NCI-H345 (cell line): ENCODE measurements around the gene PTGFRN.
A peak's percentile ranks its signal among the peaks of the same experiment; 100 is the strongest.

ENCODE experiments used
- DNase-seq: peaks from one replicate; lab custom pipeline; 2025; lab: John Stamatoyannopoulos, UW

The PTGFRN gene

GRCh38 chr1:117001254-117001927 lies 91.7 kb downstream of the PTGFRN start, which contains the start of gene CD101:
TSS of gene CD101 (plus strand) at chr1:117001760. CDS start at chr1:117001818, 58 bp downstream.
- no peak for DNase-seq

GRCh38 chr1:117003223-117003875 lies 93.6 kb downstream of the PTGFRN start:
- DNase-seq = no peak

- DNase-seq = no peak
Measured at GRCh38 chr1:117007719-117008013, 98.0 kb downstream of the PTGFRN start.

GRCh38 chr1:117008656-117009055 lies 98.9 kb downstream of the PTGFRN start:
- no peak for DNase-seq

GRCh38 chr1:117009132-117009531 lies 99.4 kb downstream of the PTGFRN start:
- no peak for DNase-seq

GRCh38 chr1:117010310-117010969 lies 100.7 kb downstream of the PTGFRN start:
- DNase-seq = no peak

- DNase-seq = no peak
Measured at GRCh38 chr1:117011334-117011733, 101.6 kb downstream of the PTGFRN start.

GRCh38 chr1:117013309-117013858 lies 103.7 kb downstream of the PTGFRN start:
- DNase-seq = peak; percentile 68

GRCh38 chr1:117014209-117014608 lies 104.5 kb downstream of the PTGFRN start:
- no peak for DNase-seq

GRCh38 chr1:117015724-117016123 lies 106.0 kb downstream of the PTGFRN start:
- DNase-seq = no peak

- DNase-seq = no peak
Measured at GRCh38 chr1:117017062-117017461, 107.3 kb downstream of the PTGFRN start.

GRCh38 chr1:117017648-117018047 lies 107.9 kb downstream of the PTGFRN start:
- DNase-seq = no peak

- DNase-seq = no peak
Measured at GRCh38 chr1:117020526-117021156, 110.9 kb downstream of the PTGFRN start.

GRCh38 chr1:117022114-117022513 lies 112.4 kb downstream of the PTGFRN start:
- DNase-seq = no peak

GRCh38 chr1:117025568-117025967 lies 115.9 kb downstream of the PTGFRN start:
- no peak for DNase-seq

GRCh38 chr1:117026361-117026760 lies 116.6 kb downstream of the PTGFRN start:
- DNase-seq = no peak

- DNase-seq = no peak
Measured at GRCh38 chr1:117029685-117030084, 120.0 kb downstream of the PTGFRN start.

- DNase-seq = no peak
Measured at GRCh38 chr1:117030271-117030877, 120.7 kb downstream of the PTGFRN start.

GRCh38 chr1:117032266-117032665 lies 122.5 kb downstream of the PTGFRN start:
- no peak for DNase-seq

- no peak for DNase-seq
Measured at GRCh38 chr1:117032681-117033539, 123.2 kb downstream of the PTGFRN start.

GRCh38 chr1:117033772-117034171 lies 124.1 kb downstream of the PTGFRN start:
- no peak for DNase-seq
